GM19193 (cell line): ENCODE results near the gene LYPLAL1.

Experiments used
- POLR2A ChIP-seq: IDR thresholded peaks from 4 replicates; pipeline ENCODE4 v1.6.1; 2011; ENCODE audit not compliant: insufficient read depth, insufficient read length; ENCODE audit errors: extremely low read depth

LYPLAL1 gene

GRCh38 chr1:219179293-219179692 is 5.6 kb downstream of the LYPLAL1 start:
- no peak for TF ChIP-seq POLR2A

- no peak for TF ChIP-seq POLR2A
Measured at GRCh38 chr1:219184337-219184736, 10.7 kb downstream of the LYPLAL1 start.

GRCh38 chr1:219185486-219186117 is 11.9 kb downstream of the LYPLAL1 start:
- TF ChIP-seq POLR2A: no peak

- no peak for TF ChIP-seq POLR2A
Measured at GRCh38 chr1:219188331-219188803, 14.7 kb downstream of the LYPLAL1 start.

- TF ChIP-seq POLR2A: no peak
Measured at GRCh38 chr1:219189021-219189824, 15.5 kb downstream of the LYPLAL1 start.

GRCh38 chr1:219189952-219190351 is 16.3 kb downstream of the LYPLAL1 start:
- TF ChIP-seq POLR2A: no peak

GRCh38 chr1:219190605-219191004 is 16.9 kb downstream of the LYPLAL1 start:
- no peak for TF ChIP-seq POLR2A

GRCh38 chr1:219201656-219202055 is 28.0 kb downstream of the LYPLAL1 start:
- TF ChIP-seq POLR2A: no peak

GRCh38 chr1:219202567-219202966 is 28.9 kb downstream of the LYPLAL1 start:
- TF ChIP-seq POLR2A: no peak

- no peak for TF ChIP-seq POLR2A
Measured at GRCh38 chr1:219206350-219206749, 32.7 kb downstream of the LYPLAL1 start.

GRCh38 chr1:219209578-219209977 is 35.9 kb downstream of the LYPLAL1 start:
- no peak for TF ChIP-seq POLR2A

- TF ChIP-seq POLR2A: no peak
Measured at GRCh38 chr1:219210067-219210466, 36.4 kb downstream of the LYPLAL1 start.

- no peak for TF ChIP-seq POLR2A
Measured at GRCh38 chr1:219215477-219215876, 41.8 kb downstream of the LYPLAL1 start.

- TF ChIP-seq POLR2A: no peak
Measured at GRCh38 chr1:219220945-219221344, 47.3 kb downstream of the LYPLAL1 start.

GRCh38 chr1:219223496-219223895 is 49.8 kb downstream of the LYPLAL1 start:
- no peak for TF ChIP-seq POLR2A

GRCh38 chr1:219226196-219226595 is 52.5 kb downstream of the LYPLAL1 start:
- TF ChIP-seq POLR2A: no peak
